ENCODE results near the gene PMS2. TPM values are rescaled to one million over a fixed set of nuclear protein-coding genes. Genes with fewer than 3 reads are reported as not detected.
"Not testable (repeated sequence)": the region's sequence is repeated elsewhere in the genome, so short reads cannot be mapped to it uniquely, and the experiment has no call there.

The PMS2 gene
- total RNA-seq, 2 experiments from 2014 or later = 25.8 to 27.3 TPM

DNA sequence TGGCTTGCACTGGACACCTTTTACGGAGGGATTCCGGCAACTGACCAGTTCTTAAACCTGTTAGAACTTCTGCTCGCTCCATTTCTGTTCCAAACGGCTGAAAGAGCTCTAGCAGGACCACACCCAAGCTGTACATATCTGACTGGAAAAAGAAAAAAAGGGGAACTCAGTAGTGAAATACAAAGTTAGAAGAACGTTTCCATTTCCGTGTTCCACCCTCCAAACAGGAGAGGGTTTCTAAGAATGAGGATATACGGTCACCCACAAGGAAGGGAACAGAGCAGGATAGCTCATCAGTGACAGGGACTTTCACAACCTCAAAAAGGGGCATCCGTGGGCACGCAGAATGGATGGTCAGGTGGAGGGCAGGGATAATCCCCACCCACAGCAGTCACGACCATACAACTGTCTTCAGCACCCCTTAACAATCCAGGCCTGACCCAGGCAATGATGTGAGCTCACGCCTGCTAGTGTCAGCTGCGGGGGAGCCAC is 18.0 kb upstream of the PMS2 start:
- no peaks in the 10 kb centered on the region for H3K27me3 Mint-ChIP-seq
- peak overlapping the region; percentile 84 for H3K27ac Mint-ChIP-seq
- H3K4me3 Mint-ChIP-seq = no peak overlapping the region
- H3K9me3 Mint-ChIP-seq = no peaks in the 10 kb centered on the region
- peaks cover 41% of the 10 kb centered on the region for H3K36me3 Mint-ChIP-seq
- peaks cover 12% of the 10 kb centered on the region for H3K4me1 Mint-ChIP-seq
- DNase-seq = no peak

DNA sequence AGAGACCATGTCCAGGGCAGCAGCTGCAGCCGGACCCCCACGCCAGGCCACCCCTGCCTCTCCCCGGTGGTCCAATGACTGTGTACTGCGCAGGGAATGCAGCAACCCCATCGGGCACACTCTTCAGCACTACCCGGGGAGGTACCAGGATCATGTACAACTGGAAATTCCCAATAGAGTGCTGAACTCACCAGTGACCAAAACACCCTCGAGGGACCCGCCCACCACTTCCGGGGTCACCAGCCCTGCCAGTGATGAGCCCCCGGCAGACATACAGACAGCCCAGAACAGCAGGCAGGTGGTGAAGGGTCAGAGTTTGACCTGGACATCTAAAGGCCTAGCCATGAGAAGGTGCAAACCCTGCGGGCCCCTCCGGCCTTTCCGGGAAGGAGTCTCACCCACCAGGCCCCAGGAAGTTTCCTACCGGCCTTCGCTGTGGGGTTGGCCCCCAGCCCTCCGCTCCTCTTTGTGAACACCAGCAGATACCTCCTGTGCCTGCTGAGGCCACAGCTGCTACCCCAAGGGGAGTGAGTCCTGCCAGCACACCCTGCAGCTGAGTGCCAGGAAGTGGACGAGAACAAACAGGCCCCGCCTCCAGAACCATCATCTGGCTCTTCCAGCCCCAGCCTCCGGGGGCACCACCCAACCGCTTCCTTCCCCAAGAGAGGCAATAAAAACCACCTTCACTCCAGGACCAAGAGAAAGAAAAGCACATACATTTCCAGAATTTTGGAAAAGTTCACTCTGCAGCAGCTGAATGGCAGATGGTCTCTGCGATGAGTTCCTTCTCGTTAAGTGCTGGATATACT is 17.4 kb upstream of the PMS2 start:
- peak overlapping the region; percentile 43 for H3K4me3 Mint-ChIP-seq
- DNase-seq = peak; percentile 66
- H3K36me3 Mint-ChIP-seq = peaks cover 47% of the 10 kb centered on the region
- no peaks in the 10 kb centered on the region for H3K27me3 Mint-ChIP-seq
- H3K9me3 Mint-ChIP-seq = no peaks in the 10 kb centered on the region
- peaks cover 16% of the 10 kb centered on the region for H3K4me1 Mint-ChIP-seq
- peak overlapping the region; percentile 84 for H3K27ac Mint-ChIP-seq

DNA sequence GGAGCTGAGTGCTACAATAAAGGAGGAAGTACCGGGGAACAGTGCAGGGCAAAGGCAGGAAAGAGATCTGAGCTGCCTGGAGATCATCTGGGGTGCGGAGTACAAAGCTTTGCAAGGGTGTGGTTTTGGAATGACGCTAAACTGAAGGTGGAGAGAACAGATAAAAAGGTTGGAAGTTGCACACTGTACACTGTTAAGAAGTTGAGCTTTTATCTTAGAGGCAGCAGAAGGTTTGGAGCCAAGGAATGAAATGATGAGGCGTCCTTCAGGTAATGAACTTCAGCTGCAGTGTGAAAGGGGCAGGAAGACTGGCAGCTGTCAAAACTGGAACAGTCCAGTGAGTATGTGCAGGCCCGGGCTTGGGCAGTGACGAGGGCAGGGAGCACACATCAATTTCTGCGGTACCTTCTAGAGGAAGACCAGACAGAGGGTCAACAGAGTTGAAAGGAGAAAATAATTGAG is 15.2 kb upstream of the PMS2 start:
- peaks cover 58% of the 10 kb centered on the region for H3K36me3 Mint-ChIP-seq
- H3K4me1 Mint-ChIP-seq = peaks cover 17% of the 10 kb centered on the region
- no peaks in the 10 kb centered on the region for H3K9me3 Mint-ChIP-seq
- H3K4me3 Mint-ChIP-seq = no peak overlapping the region
- H3K27ac Mint-ChIP-seq = peak overlapping the region; percentile 67
- no peak for DNase-seq
- H3K27me3 Mint-ChIP-seq = no peaks in the 10 kb centered on the region

DNA sequence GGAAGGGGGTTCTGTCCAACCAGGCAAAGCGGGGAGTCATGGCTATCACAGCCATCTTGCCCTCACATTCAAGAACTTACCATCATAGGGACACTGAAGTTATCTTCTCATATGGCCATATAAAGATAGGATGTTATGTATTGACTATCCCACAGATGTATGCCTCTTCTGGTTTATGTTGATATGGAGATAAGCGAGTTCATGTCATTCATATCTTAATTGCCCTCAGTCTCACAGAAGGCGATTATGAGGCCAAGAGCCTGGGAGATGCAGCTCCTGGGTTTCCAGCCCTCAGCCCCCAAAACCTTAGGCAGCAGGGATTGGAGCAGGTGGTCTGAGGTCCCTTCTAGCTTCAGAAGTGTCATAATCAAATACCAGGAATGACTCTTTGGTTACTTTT is 13.9 kb upstream of the PMS2 start:
- H3K9me3 Mint-ChIP-seq = no peaks in the 10 kb centered on the region
- peaks cover 62% of the 10 kb centered on the region for H3K36me3 Mint-ChIP-seq
- H3K27ac Mint-ChIP-seq = no peak overlapping the region
- DNase-seq = no peak
- H3K4me3 Mint-ChIP-seq = no peak overlapping the region
- H3K4me1 Mint-ChIP-seq = peaks cover 17% of the 10 kb centered on the region
- H3K27me3 Mint-ChIP-seq = no peaks in the 10 kb centered on the region

DNA sequence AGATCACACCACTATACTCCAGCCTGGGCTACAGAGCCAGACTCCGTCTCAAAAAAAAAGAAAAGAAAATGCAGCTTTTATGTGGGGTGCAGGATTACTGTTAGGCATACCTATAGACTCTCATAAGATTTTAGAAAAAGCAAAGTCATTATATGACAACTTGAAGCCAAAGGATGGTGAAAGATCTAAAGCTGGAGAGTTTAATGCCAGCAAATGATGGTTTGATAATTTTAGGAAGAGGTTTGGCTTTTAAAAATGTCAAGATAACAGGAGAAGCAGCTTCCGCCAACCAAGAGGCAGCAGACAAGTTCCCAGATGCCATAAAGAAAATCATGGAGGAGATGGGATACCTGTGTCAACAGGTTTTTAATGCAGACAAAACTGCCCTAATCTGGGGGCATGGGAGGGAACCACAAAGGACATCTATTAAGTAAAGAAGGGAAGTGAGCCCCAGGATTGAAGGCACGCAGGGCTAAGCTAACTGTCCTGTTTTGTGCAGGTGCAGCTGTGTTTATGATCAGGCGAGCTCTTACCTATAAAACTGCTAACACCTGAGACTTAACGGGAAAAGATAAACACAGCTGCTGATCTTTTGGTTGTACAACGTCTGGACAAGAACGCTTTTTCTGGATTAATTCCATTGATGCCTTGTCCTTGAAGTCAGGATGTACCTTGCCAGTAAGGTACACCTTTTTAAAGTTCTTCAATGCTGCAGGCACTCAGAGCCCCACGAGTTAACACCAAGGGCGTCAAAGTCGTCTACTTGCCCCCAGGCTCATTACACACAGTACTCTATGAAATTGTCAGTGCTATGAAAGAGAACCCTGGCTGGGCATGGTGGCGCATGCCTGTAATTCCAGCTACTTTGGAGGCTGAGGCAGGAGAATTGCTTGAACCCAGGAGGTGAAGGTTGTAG is 11.8 kb upstream of the PMS2 start:
- Mint-ChIP-seq H3K27ac (peak overlapping the region; percentile 23), H3K4me3 (no peak overlapping the region), H3K4me1 (peaks cover 10% of the 10 kb centered on the region), H3K27me3 (no peaks in the 10 kb centered on the region), H3K36me3 (peaks cover 47% of the 10 kb centered on the region), H3K9me3 (no peaks in the 10 kb centered on the region)
- no peak for DNase-seq

DNA sequence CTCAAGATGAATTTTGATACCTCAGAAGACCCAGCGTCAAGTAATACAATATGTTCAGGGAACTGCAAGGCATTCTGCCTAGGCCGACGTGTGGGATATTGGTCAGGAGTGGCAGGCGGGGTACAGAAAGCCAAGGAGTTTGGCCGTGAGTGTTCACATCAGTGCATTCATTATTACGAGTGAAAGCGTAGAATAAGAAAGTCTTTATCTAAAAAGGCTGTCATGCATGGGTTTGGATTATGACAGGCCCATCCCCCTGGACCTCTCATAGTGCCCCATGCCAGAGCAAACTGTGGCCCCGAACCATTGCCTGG is 7.8 kb upstream of the PMS2 start:
- Mint-ChIP-seq H3K4me3 (no peak overlapping the region), H3K27ac (peak overlapping the region; percentile 86)

DNA sequence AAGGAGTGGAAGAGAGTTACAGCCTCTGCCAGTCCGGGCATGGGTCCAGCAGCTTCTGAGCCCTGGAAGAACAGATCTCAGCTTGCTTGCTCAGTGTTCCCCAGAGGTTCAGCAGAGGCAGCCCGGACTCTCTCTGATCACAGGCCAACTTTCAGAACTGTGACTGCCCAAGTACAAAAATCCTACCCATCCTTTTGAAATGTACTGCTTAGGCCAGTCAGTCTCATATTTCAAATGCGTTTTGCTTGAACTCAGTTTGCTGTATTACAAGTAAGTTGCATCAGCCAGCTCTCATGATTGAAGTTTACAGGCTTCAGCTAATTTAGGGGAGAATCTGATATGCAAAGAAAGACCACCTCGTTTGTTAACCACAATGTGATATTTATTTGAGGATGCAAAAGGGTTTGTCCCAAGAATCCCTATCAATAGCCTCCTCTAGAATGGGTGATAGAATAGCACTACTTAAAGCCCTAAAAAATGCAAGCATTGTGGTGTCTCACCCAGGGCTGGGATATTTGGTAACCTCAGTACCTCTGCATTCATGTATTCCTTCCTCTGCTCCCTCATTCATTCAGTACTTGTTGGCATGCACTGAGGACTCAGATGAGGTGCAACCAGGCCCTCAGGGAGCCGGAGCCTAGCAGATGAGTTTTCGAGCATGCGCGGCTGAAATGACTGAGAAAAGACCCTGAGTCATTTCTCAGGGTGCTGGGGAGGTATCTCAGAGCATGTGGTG is 7.2 kb upstream of the PMS2 start:
- Mint-ChIP-seq H3K4me3 (no peak overlapping the region), H3K27me3 (no peaks in the 10 kb centered on the region), H3K4me1 (peaks cover 27% of the 10 kb centered on the region), H3K36me3 (peaks cover 37% of the 10 kb centered on the region), H3K27ac (peak overlapping the region; percentile 86), H3K9me3 (no peaks in the 10 kb centered on the region)
- no peak for DNase-seq

More for the DNA sequence above, 7.8 kb upstream of the PMS2 start:
- Mint-ChIP-seq H3K9me3 (no peaks in the 10 kb centered on the region), H3K36me3 (peaks cover 38% of the 10 kb centered on the region), H3K4me1 (peaks cover 26% of the 10 kb centered on the region), H3K27me3 (no peaks in the 10 kb centered on the region)
- DNase-seq = no peak

DNA sequence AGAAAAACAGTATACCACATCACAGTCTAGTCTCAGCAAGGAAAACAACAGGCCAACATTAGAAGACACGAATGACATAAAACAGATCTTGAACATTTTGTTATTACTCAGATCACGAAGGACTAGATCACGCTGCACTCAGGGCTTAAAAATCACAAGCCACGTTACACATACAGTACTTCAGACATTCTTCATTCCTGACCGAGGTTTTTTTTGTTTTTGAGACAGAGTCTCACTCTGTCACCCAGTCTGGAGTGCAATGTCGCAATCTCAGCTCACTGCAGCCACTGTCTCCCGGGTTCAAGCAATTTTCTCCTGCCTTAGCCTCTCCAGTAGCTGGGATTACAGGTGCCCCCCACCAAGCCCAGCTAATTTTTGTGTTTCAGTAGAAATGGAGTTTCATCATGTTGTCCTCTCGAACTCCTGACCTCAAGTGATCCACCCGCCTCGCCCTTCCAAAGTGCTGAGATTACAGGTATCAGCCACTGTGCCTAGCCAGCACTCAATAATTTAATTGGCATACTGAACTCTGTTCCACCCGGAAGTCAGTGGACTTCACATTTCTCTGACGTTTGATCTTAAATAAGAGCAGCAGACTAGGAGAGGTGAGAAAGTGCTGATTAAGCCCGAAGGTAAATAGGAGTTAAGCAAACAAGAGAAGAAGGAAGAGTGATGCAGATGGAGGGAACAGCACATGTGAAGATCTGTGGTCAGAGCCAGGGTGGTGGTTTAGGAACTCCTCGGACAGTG is 3.7 kb upstream of the PMS2 start:
- H3K4me1 Mint-ChIP-seq = peaks cover 42% of the 10 kb centered on the region
- H3K4me3 Mint-ChIP-seq = no peak overlapping the region
- no peaks in the 10 kb centered on the region for H3K9me3 Mint-ChIP-seq
- no peak overlapping the region for H3K27ac Mint-ChIP-seq
- no peaks in the 10 kb centered on the region for H3K27me3 Mint-ChIP-seq
- peaks cover 25% of the 10 kb centered on the region for H3K36me3 Mint-ChIP-seq
- DNase-seq = no peak

DNA sequence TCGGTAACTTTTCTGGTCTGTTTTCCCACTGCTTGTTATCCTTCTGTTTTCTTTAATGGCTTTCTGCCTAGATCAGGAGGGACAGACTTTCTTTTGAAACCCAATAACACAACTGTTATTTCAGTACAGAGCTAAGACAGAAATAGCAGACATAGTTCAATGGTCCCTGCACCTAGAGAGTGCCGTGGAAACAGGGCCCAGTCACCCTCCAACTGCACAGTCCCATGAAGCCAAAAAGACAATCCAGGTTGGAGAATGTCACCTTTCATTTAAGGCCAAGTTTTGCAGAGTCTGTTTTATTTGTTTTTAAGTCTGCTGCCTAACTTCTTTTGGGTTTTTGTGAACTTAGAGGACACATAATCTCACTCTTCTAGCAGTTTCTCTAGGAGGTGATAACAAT is 2.7 kb upstream of the PMS2 start:
- Mint-ChIP-seq H3K4me3 (no peak overlapping the region), H3K27ac (no peak overlapping the region), H3K27me3 (no peaks in the 10 kb centered on the region), H3K4me1 (peaks cover 47% of the 10 kb centered on the region), H3K9me3 (no peaks in the 10 kb centered on the region), H3K36me3 (peaks cover 25% of the 10 kb centered on the region)
- no peak for DNase-seq

DNA sequence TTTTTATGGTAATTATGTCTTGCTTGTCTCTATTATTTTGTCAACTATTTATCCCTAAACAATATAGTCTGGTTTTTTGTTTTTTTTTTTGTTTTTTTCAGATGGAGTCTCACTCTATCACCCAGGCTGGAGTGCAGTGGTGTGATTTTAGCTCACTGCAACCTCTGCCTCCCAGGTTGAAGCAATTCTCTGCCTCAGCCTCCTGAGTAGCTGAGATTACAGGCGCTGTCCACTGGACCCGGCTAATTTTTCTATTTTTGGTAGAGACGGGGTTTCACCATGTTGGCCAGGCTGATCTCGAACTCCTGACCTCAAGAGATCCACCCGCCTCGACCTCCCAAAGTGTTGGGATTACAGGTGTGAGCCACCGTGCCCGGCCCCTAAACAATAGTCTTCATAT is 1.5 kb upstream of the PMS2 start:
- not testable (repeated sequence) for H3K9me3 Mint-ChIP-seq
- peak overlapping the region; percentile 87 for H3K4me3 Mint-ChIP-seq
- H3K4me1 Mint-ChIP-seq = peaks cover 43% of the 10 kb centered on the region

DNA sequence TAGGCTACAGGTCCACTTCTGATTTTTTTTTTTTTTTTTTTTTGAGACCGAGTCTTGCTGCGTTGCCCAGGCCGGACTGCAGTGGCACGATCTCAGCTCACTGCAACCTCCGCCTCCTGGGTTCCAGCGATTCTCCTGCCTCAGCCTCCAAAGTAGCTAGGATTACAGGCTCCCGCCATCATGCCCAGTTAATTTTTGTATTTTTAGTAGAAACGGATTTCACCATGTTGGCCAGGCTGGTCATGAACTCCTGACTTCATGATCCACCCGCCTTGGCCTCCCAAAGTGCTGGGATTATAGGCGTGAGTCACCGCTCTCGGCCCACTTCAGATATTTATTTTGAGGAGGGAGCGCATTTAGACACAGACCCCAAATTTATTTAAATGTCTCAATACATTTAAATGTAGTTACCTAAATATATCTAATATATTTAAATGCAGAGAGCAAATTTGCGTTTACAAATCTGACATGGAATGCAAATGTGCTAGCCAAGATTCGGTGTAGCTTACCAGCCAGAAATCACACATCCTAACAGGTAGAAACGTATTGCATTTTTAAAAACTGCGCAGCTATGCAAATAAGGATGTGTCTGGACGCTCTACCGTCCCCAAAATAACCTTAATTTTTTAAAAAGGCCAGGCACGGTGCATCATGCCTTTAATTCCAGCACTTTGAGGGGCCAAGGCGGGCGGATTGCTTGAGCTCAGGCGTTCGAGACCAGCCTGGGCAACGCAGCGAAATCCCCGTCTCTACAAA is 836 bp downstream of the PMS2 start:
- Mint-ChIP-seq H3K4me1 (peaks cover 38% of the 10 kb centered on the region), H3K4me3 (peak overlapping the region; percentile 87), H3K27ac (peak overlapping the region; percentile 95), H3K36me3 (peaks cover 17% of the 10 kb centered on the region)
- not testable (repeated sequence) for H3K9me3 Mint-ChIP-seq, DNase-seq, H3K27me3 Mint-ChIP-seq

More for the DNA sequence above, 1.5 kb upstream of the PMS2 start:
- H3K27me3 Mint-ChIP-seq, DNase-seq: not testable (repeated sequence)
- peak overlapping the region; percentile 94 for H3K27ac Mint-ChIP-seq
- peaks cover 25% of the 10 kb centered on the region for H3K36me3 Mint-ChIP-seq

DNA sequence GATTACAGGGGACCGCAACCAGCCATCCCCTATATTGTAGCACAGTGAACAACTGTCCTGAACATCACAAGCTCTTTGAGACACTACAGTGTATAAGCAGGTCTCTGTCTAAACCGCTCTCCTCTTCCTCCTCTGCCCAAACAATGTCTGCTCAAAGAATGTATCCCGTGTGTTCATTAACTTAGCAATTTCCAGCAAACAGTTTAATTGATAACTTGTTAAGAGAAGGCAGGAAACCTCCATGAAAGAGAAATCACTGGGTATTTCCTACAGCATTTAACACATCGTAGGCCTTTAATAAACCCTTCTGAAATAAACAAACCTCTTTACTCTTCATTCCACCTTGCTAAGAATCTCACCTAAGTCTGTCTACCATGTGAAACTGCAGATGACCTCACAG is 1.5 kb downstream of the PMS2 start:
- Mint-ChIP-seq H3K4me3 (peak overlapping the region; percentile 87), H3K4me1 (peaks cover 33% of the 10 kb centered on the region), H3K9me3 (no peaks in the 10 kb centered on the region), H3K27me3 (no peaks in the 10 kb centered on the region), H3K27ac (peak overlapping the region; percentile 22), H3K36me3 (peaks cover 15% of the 10 kb centered on the region)
- DNase-seq = no peak

DNA sequence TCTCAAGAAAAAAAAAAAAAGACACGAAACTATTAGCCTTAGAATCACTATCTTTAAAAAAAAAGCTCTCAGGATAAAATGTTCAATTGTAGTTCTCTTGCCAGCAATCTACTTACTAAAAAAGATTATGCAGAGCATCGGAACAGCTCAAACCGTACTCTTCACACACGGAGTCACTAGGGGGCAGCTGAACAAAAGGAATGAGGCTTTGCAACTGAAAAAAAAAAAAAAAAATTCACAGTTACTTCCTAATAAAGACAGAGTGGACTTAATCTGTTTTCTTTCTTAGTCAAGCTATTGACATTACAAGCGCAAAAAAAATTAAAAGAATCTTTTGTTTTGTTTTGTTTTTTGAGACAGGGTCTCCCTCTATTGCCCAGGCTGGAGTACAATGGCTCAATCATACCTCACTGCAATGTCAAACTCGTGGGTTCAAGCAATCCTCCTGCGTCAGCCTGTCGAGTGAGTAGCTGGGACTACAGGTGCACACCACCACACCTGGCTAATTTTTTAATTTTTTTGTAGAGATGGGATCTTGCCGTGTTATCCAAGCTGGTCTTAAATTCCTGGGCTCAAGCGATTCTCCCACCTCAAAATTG is 11.5 kb downstream of the PMS2 start:
- H3K36me3 Mint-ChIP-seq = peaks cover 8% of the 10 kb centered on the region
- no peak overlapping the region for H3K27ac Mint-ChIP-seq
- no peak overlapping the region for H3K4me3 Mint-ChIP-seq
- H3K27me3 Mint-ChIP-seq = no peaks in the 10 kb centered on the region
- no peak for DNase-seq
- no peaks in the 10 kb centered on the region for H3K4me1 Mint-ChIP-seq
- no peaks in the 10 kb centered on the region for H3K9me3 Mint-ChIP-seq
